HG03342 (cell line): ENCODE results near the gene ZAR1.
"Not testable (repeated sequence)": the region's sequence is repeated elsewhere in the genome, so short reads cannot be mapped to it uniquely, and the experiment has no call there.

ENCODE experiments used
- ATAC-seq: cut with Tn5 transposase; IDR thresholded peaks from one replicate; pipeline ENCODE4 v1.9.1; 2021; ENCODE audit warnings: mild to moderate bottlenecking, moderate library complexity; ENCODE audit not compliant: unreplicated experiment

ZAR1 gene

GRCh38 chr4:48490012-48490679 is at the start of gene ZAR1:
Gene ZAR1, plus strand, starts transcription at chr4:48490252. Its CDS starts 40 bp downstream, at chr4:48490292.
- ATAC-seq = no peak

GRCh38 chr4:48440914-48441313 is 49.1 kb upstream of the ZAR1 start:
- not testable (repeated sequence) for ATAC-seq

GRCh38 chr4:48445704-48446103 is 44.3 kb upstream of the ZAR1 start:
- ATAC-seq = no peak

GRCh38 chr4:48446642-48447041 is 43.4 kb upstream of the ZAR1 start:
- ATAC-seq = no peak

GRCh38 chr4:48449151-48449550 is 40.9 kb upstream of the ZAR1 start:
- no peak for ATAC-seq

- ATAC-seq = no peak
Observed at GRCh38 chr4:48450740-48451139, 39.3 kb upstream of the ZAR1 start.

- ATAC-seq = not testable (repeated sequence)
Observed at GRCh38 chr4:48451656-48452055, 38.4 kb upstream of the ZAR1 start.

- no peak for ATAC-seq
Observed at GRCh38 chr4:48454591-48454990, 35.5 kb upstream of the ZAR1 start.

- no peak for ATAC-seq
Observed at GRCh38 chr4:48461000-48461399, 29.1 kb upstream of the ZAR1 start.

- ATAC-seq = no peak
Observed at GRCh38 chr4:48462363-48462762, 27.7 kb upstream of the ZAR1 start.

- ATAC-seq = no peak
Observed at GRCh38 chr4:48467442-48467841, 22.6 kb upstream of the ZAR1 start.

- no peak for ATAC-seq
Observed at GRCh38 chr4:48467891-48468290, 22.2 kb upstream of the ZAR1 start.

GRCh38 chr4:48470137-48470536 is 19.9 kb upstream of the ZAR1 start:
- no peak for ATAC-seq

GRCh38 chr4:48470570-48470969 is 19.5 kb upstream of the ZAR1 start:
- ATAC-seq = no peak

GRCh38 chr4:48472794-48473193 is 17.3 kb upstream of the ZAR1 start:
- no peak for ATAC-seq

GRCh38 chr4:48475770-48476169 is 14.3 kb upstream of the ZAR1 start:
- ATAC-seq = no peak

- no peak for ATAC-seq
Observed at GRCh38 chr4:48478273-48478672, 11.8 kb upstream of the ZAR1 start.

- no peak for ATAC-seq
Observed at GRCh38 chr4:48481581-48481980, 8.5 kb upstream of the ZAR1 start.

- ATAC-seq = no peak
Observed at GRCh38 chr4:48483006-48483776, 6.9 kb upstream of the ZAR1 start, which contains the start of gene SLC10A4. Gene SLC10A4, plus strand, starts transcription at chr4:48483343. Its CDS starts 219 bp downstream, at chr4:48483562.

- no peak for ATAC-seq
Observed at GRCh38 chr4:48483777-48484493, 6.1 kb upstream of the ZAR1 start.

- no peak for ATAC-seq
Observed at GRCh38 chr4:48484494-48485168, 5.4 kb upstream of the ZAR1 start.
